NCI-H2107 treated with DMSO at 0.1 percent for 48 hours (cell line): ENCODE data around the gene COX6A2.
"Not testable (repeated sequence)": the region's sequence is repeated elsewhere in the genome, so short reads cannot be mapped to it uniquely, and the experiment has no call there.

Experiments
- DNase-seq: peaks from one replicate; lab custom pipeline; 2025; ENCODE audit not compliant: unreplicated experiment; lab: John Stamatoyannopoulos, UW

COX6A2 gene

GRCh38 chr16:31461921-31462804, 34.0 kb upstream of the COX6A2 start:
- DNase-seq, result no peak

- no peak for DNase-seq
These were observed 33.2 kb upstream of the COX6A2 start for GRCh38 chr16:31461201-31461920.

GRCh38 chr16:31460582-31461002, 32.4 kb upstream of the COX6A2 start:
- DNase-seq, result no peak

- DNase-seq, result peak; percentile 97
These were observed 31.8 kb upstream of the COX6A2 start for GRCh38 chr16:31459687-31460581.

DNA sequence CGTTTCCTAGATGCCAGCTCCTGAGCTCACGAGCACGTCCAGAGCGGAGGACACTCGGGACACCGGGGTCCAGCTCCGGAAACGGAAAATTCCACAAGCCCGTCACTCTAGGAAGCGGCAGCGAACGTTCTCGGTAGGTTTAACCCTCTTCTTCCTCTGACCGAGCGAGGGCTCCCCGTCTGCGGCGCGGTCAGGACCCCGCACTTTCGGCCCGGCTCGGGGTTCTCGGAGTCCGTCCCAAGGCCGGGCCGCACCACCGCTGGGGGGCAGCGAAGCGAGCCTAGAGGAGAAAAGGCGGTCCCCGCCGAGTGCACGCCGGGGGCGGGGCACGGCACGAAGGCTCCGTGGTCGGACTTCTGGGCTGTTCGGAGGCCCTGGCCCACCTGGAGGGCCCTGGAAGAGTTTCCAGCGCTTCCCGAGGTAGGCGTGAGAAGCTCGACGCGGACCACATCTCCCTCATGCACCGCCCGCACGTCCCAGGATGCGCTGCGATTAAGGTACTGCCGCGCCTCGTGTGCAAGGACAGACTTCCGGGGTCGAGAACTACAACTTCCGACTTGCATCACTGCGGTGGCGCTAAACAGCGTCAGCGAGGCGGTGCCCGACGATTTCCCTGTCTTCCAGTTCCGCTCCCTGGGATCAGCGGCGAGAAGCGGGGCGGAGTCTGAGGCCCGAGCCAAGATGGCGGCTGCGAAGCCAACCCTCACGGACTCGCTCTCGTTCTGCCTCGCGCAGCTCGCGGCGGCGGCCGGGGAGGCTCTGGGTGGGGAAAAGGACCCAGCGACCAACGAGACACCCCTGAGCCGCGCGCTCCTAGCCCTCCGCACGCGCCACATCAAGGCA, 30.9 kb upstream of the COX6A2 start, which contains the start of gene ARMC5:
Gene ARMC5, plus strand, starts transcription at position 658 of the 843 bp plus-strand sequence. Its CDS starts 24 bp downstream, at position 682.
- DNase-seq, result peak; percentile 93

GRCh38 chr16:31458073-31458843, 30.1 kb upstream of the COX6A2 start:
- peak; percentile 45 for DNase-seq

DNA sequence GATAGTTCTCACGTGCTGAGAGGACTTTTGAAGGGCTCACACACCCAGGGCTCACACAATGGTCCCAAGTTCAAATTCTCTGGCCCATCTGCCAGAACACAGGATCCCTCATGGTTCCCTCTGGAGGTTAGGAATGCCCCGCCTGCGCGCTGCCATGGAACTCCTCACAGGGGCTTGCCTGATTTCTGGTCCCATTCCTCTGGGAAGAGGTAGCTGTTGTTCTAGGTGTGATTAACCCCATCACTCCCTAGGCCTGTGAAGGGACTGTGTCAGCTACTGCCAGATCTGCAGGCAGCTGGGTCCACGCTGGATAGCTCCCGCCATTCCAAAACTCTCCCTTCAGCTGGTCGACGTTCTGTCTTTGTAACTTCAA, 28.8 kb upstream of the COX6A2 start:
- DNase-seq, result no peak

DNA sequence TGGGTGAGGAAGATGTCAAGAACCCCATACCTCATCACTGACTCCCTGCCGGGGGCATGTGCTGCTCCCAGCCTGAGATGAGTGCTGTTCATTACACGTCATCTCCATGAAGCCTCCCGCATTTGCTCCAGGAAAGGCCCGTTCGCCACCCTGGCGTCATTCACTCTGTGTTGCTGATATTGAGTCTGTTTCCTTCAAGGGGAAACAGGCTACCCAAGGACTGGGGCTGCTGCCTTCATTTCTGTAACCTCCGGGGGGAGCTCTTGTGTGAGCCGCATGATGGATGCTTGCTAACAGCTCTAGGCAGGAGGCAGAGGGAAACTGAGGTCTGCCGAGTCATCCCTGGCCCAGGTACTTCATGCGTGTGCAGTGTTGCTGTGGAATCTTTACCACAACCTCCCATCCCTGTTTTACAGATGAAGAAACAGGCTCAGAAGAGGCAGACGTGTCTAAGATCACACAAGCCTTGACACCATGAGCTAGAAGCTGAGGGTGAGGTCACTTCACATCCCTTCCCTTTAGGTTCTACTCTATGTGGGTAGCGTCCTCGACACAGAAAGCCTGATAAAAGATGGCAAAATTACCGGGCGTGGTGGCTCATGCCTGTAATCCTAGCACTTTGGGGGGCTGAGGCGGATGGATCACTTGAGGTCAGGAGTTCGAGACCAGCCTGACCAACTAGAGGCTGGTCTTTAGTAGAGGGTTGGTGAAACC, 27.6 kb upstream of the COX6A2 start:
- DNase-seq, result no peak

GRCh38 chr16:31453255-31454204, 25.4 kb upstream of the COX6A2 start:
- no peak for DNase-seq

GRCh38 chr16:31452631-31453106, 24.5 kb upstream of the COX6A2 start:
- no peak for DNase-seq

- DNase-seq, result peak; percentile 20
These were observed 23.7 kb upstream of the COX6A2 start for GRCh38 chr16:31451681-31452351.

- no peak for DNase-seq
These were observed 23.0 kb upstream of the COX6A2 start for GRCh38 chr16:31451201-31451600.

DNA sequence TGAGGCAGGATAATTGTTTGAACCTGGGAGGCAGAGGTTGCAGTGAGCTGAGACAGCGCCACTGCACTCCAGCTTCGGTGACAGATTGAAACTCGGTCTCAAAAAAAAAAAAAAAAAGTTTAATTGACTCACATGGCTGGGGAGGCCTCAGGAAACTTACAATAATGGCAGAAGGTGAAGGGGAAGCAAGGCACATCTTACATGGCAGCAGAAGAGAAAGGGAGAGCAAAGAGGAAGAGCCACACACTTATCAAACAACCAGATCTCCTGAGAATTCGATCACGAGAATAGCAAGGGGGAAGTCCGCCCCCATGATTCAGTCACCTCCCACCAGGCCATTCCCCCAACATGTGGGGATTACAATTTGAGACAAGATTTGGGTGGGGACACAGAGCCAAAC, 17.8 kb upstream of the COX6A2 start:
- not testable (repeated sequence) for DNase-seq

- no peak for DNase-seq
These were observed 13.8 kb upstream of the COX6A2 start for GRCh38 chr16:31441956-31442355.

GRCh38 chr16:31440516-31441184, 12.5 kb upstream of the COX6A2 start:
- DNase-seq, result no peak

- no peak for DNase-seq
These were observed 11.4 kb upstream of the COX6A2 start for GRCh38 chr16:31439519-31439918.
